GM23248 (cell line): Measurements from ENCODE around the gene EFCAB6.

Experiments
- EZH2 ChIP-seq: fragments of 200-600 bp; sonication (generic); IDR thresholded peaks from 2 replicates; pipeline ENCODE4 v1.6.1; 2018; ENCODE audit warnings: antibody characterized with exemption, mild to moderate bottlenecking; ENCODE audit not compliant: insufficient read depth, poor library complexity, severe bottlenecking
- EZH2phosphoT487 ChIP-seq: fragments of 200-600 bp; sonication (generic); IDR thresholded peaks from 2 replicates; pipeline ENCODE4 v1.6.1; 2018; ENCODE audit warnings: antibody characterized with exemption, moderate library complexity, mild to moderate bottlenecking, low read depth; ENCODE audit not compliant: insufficient read depth

GRCh38 chr22:43827003-43827735 lies 15.1 kb upstream of the EFCAB6 start:
- TF ChIP-seq EZH2 (no peak), EZH2phosphoT487 (no peak)
